HAP-1 (cell line): ENCODE measurements around the gene KCNMA1.

Experiments used
- DNase-seq, 2 experiments: peaks; one replicate each; pipeline ENCODE4 v3.0.0-alpha.2; 2016 to 2020; ENCODE audit warnings: low spot score in 2 of 2
- H3K27me3 ChIP-seq: fragments of 250-450 bp; sonication (Bioruptor Pico); 2 replicates; pipeline ENCODE4 v1.5.1; 2020; ENCODE audit warnings: low read depth, mild to moderate bottlenecking, moderate library complexity
- H3K36me3 ChIP-seq: fragments of 250-450 bp; sonication (Bioruptor Pico); replicated peaks from 2 replicates; pipeline ENCODE4 v1.5.1; 2020; ENCODE audit warnings: mild to moderate bottlenecking
- H3K4me1 ChIP-seq: fragments of 250-450 bp; sonication (Bioruptor Pico); 2 replicates; pipeline ENCODE4 v1.5.1; 2020; ENCODE audit warnings: mild to moderate bottlenecking
- H3K4me3 ChIP-seq: fragments of 250-450 bp; sonication (Bioruptor Pico); 2 replicates; pipeline ENCODE4 v1.5.1; 2020; ENCODE audit warnings: mild to moderate bottlenecking, moderate library complexity
- H3K9me3 ChIP-seq: fragments of 250-450 bp; sonication (Bioruptor Pico); 2 replicates; pipeline ENCODE4 v1.5.1; 2020; ENCODE audit warnings: mild to moderate bottlenecking, moderate library complexity
- in situ Hi-C: fragments of 300-500 bp; cut with MboI; formaldehyde crosslinking; loops from 3 replicates; pipeline ENCODE4 v1.14.3; 2020; ENCODE audit warnings: low sequenced_read_pairs, inconsistent platforms, mixed read lengths

Gene KCNMA1

DNA sequence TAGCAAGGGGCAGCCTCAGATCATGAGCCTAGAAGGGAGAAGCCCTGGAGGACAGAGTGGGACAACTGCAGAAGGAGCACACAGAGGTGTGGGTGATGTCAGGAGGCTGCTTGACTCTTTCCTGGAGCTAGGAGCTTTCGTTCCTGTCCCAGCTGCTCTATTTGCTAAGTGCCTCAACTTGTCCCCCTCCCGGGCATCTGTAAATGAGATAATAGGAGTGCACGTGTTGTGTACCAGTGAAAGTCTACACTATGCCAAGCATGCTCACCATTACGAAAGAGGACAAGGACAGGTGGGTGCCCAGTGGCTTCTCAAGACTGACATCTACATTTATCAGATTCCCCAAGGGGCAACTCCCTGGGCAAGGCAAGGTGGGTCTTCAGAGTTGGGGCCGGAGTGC is 162.7 kb downstream of the KCNMA1 start:
- DNase-seq: no peak
- in situ Hi-C loops: no loop called here
- peaks cover 4% of the 10 kb centered on the region; the same call in 1 of the 2 replicates for H3K27me3 ChIP-seq
- H3K4me1 ChIP-seq: no peaks in the 10 kb centered on the region
- no peak overlapping the region for H3K4me3 ChIP-seq
- no peaks in the 10 kb centered on the region for H3K9me3 ChIP-seq
- no peaks in the 10 kb centered on the region for H3K36me3 ChIP-seq

DNA sequence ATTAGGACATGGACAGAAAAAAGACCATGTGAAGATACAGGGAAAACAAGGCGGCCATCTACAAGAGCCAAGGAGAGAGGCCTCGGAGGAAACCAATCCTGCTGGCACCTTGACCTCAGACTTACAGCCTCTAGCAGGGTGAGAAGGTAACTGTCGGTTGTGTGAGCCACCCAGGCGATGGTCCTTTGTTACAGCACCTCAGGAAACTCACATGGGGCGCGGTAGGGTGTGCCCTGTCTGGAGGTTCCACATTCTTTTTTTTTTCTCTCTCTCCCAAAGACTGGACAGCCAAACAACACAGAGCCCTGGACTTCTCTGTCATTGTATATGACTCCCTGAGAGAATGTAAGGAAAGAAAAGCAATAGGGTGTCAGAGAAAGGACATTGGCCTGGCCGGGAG is 163.2 kb downstream of the KCNMA1 start:
- in situ Hi-C loops: no loop called here
- DNase-seq: no peak
- no peaks in the 10 kb centered on the region for H3K4me1 ChIP-seq
- H3K27me3 ChIP-seq: peaks cover 4% of the 10 kb centered on the region; the same call in 1 of the 2 replicates
- H3K36me3 ChIP-seq: no peaks in the 10 kb centered on the region
- no peak overlapping the region for H3K4me3 ChIP-seq
- H3K9me3 ChIP-seq: no peaks in the 10 kb centered on the region

DNA sequence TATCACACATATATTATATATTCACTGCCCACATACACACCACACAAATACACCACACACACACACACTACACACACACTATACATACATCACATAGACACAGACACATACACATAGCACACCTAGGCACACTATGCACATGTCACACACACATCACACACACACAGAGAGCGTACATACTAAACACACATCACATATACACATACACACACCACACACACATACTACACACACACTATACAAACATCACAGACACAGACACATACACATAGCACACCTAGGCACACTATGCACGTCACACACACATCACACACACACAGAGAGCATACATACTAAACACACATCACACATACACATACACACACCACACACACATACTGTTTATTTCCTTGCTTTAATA is 165.5 kb downstream of the KCNMA1 start:
- in situ Hi-C loops: no loop called here
- Histone ChIP-seq H3K36me3 (no peaks in the 10 kb centered on the region), H3K4me3 (no peak overlapping the region), H3K9me3 (no peaks in the 10 kb centered on the region), H3K27me3 (no peaks in the 10 kb centered on the region), H3K4me1 (no peaks in the 10 kb centered on the region)
- DNase-seq: no peak

DNA sequence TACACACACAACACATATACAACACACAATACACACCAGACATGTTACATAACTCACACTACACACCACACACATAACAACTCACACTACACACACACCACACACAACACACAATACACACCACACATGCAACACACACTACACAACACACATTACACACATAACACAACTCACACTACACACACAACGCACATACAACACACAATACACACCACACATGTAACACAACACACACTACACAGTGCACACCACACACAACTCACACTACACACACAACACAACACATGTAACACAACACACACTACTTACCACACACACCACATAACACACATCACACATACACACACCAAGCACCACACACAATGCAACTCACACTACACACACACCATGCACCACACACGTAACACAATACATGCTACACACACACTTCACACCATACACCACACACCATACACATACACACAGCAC is 166.5 kb downstream of the KCNMA1 start:
- no peak overlapping the region for H3K4me3 ChIP-seq
- H3K4me1 ChIP-seq: no peaks in the 10 kb centered on the region
- no peaks in the 10 kb centered on the region for H3K36me3 ChIP-seq
- in situ Hi-C loops: no loop called here
- no peak for DNase-seq
- no peaks in the 10 kb centered on the region for H3K27me3 ChIP-seq
- no peaks in the 10 kb centered on the region for H3K9me3 ChIP-seq

DNA sequence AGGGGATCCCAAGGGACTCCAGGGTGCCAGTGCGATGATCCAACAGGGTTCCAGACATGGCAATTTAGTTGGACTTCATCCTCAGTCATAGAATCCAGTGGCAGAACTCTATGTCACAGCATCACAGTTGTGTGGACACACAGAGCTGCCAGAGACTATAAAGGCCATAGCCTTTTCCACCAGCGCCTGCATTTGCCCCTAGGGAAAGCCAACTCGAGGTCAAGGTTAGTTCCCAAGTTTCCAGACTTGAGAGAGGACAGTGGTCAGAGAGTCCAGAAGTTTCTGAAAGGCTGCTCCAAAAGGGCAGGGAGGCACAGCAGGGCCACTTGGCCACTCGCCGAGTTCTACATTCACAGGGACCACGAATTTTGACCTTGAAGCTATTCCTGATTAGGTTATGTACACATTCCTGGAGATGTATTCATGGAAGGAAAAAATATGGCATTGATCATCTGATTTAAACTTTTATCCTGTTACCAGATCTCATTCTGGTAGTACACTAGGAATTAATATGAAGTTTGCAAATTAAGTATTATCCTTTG is 170.1 kb downstream of the KCNMA1 start:
- Histone ChIP-seq H3K9me3 (no peaks in the 10 kb centered on the region), H3K27me3 (no peaks in the 10 kb centered on the region), H3K4me1 (no peaks in the 10 kb centered on the region), H3K36me3 (no peaks in the 10 kb centered on the region), H3K4me3 (no peak overlapping the region)
- no peak for DNase-seq
- in situ Hi-C loops: no loop called here

DNA sequence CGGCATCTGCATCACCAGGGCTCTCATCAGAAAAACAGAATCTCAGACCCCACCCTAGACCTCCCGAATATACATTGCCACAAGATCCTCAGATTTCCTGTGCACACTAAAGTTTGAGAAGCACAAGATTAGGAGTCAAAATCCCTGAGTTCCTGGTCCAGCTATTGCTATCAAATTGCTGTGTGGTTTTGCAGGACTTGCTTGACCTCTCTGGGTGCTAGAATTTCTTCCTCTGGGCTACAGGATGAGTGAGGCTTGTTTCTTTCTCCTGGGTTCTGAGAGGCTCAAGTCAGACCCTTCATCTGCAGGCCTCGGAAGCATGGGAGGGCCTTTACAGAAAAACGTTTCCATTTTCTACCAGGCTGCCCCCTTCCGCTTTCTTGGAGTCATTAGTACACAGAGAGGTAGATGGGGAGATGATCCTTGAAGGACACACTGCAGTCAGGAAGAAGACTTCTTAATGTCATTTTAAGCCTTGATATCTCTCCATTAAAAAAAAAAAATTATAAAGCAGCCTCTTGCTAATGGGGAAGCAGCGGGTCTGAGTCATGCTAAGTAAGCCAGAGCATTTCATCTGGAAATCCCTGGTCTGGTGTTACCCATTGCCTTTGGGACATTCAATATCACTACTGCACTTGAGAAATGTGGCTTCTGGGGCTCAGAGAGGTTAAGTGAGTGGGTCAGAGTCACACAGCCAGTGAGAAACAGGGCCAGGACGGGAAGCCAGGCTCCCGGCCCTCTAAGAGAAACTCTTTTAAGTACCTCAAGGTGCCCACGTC is 173.5 kb downstream of the KCNMA1 start:
- H3K4me1 ChIP-seq: no peaks in the 10 kb centered on the region
- H3K36me3 ChIP-seq: no peaks in the 10 kb centered on the region
- no peak overlapping the region for H3K4me3 ChIP-seq
- H3K9me3 ChIP-seq: no peaks in the 10 kb centered on the region
- DNase-seq: no peak
- H3K27me3 ChIP-seq: no peaks in the 10 kb centered on the region
- in situ Hi-C loops: no loop called here

DNA sequence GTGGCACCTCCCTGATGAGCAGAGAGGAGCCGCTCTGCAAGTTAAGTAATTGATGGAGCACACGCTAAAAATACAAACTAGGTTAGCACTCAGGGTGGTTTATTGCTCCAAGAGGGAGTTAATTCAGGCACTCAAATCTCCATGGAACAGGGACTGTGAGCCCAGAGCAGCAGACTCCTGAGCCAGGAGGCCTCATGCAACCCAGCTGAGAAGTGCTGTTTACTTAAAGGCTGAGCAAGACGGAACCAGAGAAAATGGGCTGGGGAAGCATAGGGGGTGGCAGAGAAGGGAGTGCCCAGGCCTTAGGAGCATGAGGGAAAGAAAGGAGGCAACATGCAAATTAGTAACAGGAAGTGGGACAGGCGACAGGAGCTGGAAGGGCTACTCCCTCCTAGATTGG is 174.1 kb downstream of the KCNMA1 start:
- Histone ChIP-seq H3K4me1 (no peaks in the 10 kb centered on the region), H3K9me3 (no peaks in the 10 kb centered on the region), H3K36me3 (no peaks in the 10 kb centered on the region), H3K4me3 (no peak overlapping the region), H3K27me3 (no peaks in the 10 kb centered on the region)
- no peak for DNase-seq
- in situ Hi-C loops: no loop called here

DNA sequence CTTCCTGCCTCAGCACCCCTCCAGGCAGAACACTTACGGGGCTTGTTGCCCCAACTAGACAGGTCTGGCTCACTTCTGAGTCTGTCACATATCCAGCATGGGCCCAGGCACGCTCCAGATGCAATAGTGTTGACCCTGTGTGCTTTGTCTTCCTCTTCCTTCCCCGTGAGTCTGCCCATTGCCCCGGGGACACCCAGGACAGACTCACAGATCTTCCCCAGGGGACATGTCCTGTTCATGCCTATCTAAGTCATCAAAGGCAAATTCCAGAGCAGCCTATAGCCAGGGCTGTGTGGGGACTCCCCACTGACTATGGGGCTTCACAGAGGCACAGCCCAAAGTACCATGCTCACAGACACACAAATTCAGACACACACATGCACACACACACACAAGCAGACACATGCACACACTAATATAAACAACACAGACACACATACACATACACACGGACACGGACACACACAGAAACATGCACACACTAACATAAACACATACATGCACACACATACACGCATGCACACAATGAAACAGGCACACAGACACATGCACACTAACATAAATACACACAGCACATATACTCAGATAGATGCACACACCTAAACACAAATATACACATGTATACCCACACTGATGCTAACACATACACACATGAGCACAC is 175.8 kb downstream of the KCNMA1 start:
- H3K27me3 ChIP-seq: no peaks in the 10 kb centered on the region
- H3K36me3 ChIP-seq: no peaks in the 10 kb centered on the region
- in situ Hi-C loops: no loop called here
- H3K9me3 ChIP-seq: no peaks in the 10 kb centered on the region
- no peak for DNase-seq
- no peak overlapping the region for H3K4me3 ChIP-seq
- H3K4me1 ChIP-seq: no peaks in the 10 kb centered on the region

DNA sequence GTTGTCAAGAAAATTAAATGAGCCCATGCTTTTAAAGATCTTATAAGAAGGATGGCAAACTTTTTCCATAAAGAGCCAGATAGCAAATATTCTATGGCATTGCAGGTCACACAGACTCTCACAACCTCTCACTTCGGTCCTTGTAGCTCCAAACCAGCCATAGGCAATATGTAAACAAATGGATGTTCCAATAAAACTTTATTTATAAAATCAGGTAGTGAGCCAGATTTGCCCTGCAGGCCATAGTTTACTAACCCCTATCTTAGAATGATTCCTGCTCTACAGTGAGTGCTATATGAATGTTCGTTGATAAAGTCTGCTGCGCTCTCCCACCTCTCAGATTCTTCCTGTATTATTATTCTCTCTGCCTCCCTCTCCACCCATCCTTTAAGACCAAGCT is 177.7 kb downstream of the KCNMA1 start:
- no peaks in the 10 kb centered on the region for H3K9me3 ChIP-seq
- H3K4me1 ChIP-seq: no peaks in the 10 kb centered on the region
- H3K27me3 ChIP-seq: no peaks in the 10 kb centered on the region

DNA sequence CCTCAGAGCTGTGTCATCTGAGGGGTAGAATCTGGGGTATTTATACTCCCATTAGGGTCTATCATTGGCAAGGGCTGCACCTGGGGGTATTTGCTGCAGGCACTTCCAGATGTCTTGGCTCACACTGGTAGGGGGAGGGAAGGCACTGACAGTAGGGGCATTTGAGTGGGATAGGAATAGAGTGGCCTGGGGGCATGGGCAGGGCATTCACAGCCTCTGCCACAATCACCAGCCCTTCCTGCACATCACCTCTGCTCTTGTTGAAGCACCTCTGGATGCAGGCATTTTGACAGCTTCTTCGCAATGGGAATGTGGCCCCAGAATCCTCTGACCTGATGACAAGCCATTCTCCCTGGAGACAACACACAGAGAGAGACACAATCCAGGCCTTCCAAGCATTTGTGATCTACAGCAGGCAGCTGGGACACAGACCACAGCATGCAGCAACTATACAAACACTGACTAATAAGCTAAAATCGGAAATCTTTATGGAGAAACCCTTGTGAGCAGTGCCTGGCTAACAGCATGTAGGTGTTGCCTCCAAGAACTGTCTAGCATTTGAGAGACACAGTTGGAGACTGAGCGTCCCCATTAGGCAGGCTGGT is 178.5 kb downstream of the KCNMA1 start:
- Histone ChIP-seq H3K36me3 (no peaks in the 10 kb centered on the region), H3K9me3 (no peaks in the 10 kb centered on the region), H3K4me3 (no peak overlapping the region), H3K4me1 (no peaks in the 10 kb centered on the region), H3K27me3 (no peaks in the 10 kb centered on the region)
- in situ Hi-C loops: no loop called here
- no peak for DNase-seq

More for the DNA sequence above, 177.7 kb downstream of the KCNMA1 start:
- H3K36me3 ChIP-seq: no peaks in the 10 kb centered on the region
- in situ Hi-C loops: no loop called here
- DNase-seq: no peak
- no peak overlapping the region for H3K4me3 ChIP-seq

DNA sequence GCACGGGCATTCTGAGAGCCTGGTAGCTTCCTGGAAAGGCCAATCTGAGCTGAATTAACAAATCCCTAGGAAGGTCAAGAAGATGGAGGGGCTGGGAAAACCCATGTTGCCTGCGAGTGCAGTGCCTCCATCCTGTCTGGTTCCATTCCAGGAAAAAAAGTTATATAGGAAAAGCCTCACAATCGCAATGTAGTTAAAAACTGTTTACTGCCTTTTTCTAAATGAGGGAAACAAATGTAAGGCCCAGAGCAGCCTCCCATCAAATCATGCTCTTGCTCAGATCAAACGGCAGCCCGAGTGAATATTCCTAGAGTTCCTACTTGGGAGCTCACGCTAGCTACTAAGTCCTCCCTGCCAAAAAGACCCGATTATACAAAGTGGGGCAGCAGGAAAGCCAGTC is 179.9 kb downstream of the KCNMA1 start:
- Histone ChIP-seq H3K4me3 (no peak overlapping the region), H3K27me3 (no peaks in the 10 kb centered on the region), H3K4me1 (no peaks in the 10 kb centered on the region), H3K9me3 (no peaks in the 10 kb centered on the region), H3K36me3 (no peaks in the 10 kb centered on the region)
- no peak for DNase-seq
- in situ Hi-C loops: no loop called here

DNA sequence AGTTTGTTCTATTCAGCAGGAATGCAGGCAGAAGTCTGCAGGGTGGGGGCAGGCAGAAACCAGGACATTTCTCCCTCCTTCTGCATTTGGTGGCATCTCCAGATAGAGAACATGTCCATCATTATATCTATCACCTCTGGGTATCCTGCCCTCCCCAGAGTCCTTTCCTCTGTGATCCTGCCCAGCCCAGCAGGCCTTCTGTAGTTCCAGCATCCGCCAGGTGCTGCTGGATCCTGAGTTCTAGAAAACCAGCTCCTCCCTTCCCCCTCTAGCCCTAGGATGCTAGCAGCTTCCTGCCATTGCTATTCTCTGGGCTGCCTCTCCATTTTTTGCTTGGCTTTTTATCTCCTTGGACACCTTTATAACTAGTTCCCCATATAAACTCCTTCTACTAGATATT is 180.3 kb downstream of the KCNMA1 start:
- in situ Hi-C loops: no loop called here

DNA sequence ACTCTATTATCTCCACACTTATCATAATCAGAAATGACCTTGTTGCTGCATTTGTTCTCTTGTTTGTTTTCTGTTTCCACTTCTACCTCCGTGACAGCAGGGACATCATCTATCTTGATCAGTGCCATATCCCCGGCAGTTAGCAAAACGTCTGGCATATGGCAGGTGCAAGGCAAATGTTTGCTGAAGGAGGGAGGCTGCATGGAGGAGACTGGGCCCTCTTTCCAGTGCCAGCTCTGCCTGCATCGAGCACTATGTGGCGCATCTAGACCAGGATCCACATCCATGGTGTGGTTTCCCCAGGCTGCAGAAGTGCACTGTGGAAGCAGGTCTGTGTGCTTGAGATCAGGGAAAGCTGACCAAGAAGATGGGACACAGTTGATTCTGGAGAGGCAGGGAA is 181.2 kb downstream of the KCNMA1 start:
- Histone ChIP-seq H3K4me1 (no peaks in the 10 kb centered on the region), H3K4me3 (no peak overlapping the region), H3K27me3 (no peaks in the 10 kb centered on the region), H3K9me3 (no peaks in the 10 kb centered on the region), H3K36me3 (no peaks in the 10 kb centered on the region)
- in situ Hi-C loops: no loop called here
- no peak for DNase-seq

More for the DNA sequence above, 180.3 kb downstream of the KCNMA1 start:
- Histone ChIP-seq H3K27me3 (no peaks in the 10 kb centered on the region), H3K4me1 (no peaks in the 10 kb centered on the region), H3K36me3 (no peaks in the 10 kb centered on the region), H3K4me3 (no peak overlapping the region), H3K9me3 (no peaks in the 10 kb centered on the region)
- no peak for DNase-seq

DNA sequence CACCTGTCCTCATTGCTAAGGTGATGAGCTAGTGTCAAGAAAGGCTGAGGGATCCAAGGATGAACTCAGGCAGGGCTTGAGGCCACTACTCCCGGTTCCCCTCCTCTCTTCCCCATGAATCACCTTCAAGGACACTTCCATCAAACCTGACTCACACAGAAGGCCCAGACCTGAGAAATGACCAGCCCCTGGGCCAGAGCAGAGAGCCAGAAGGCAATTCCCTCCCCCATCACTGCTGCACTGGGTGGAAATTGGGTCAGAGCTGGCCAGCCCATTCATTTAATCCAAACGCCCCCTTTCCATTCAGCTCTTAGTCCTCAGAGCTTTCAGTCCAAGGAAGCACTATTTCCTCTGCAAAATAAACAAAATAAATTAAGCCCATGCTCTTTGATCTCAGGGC is 182.0 kb downstream of the KCNMA1 start:
- Histone ChIP-seq H3K4me3 (no peak overlapping the region), H3K27me3 (no peaks in the 10 kb centered on the region), H3K4me1 (no peaks in the 10 kb centered on the region), H3K36me3 (no peaks in the 10 kb centered on the region), H3K9me3 (no peaks in the 10 kb centered on the region)
- no peak for DNase-seq
- in situ Hi-C loops: no loop called here
